ENCODE data around the gene THOC2.

THOC2 gene

GRCh38 chrX:123562342-123563146 lies 170.3 kb downstream of the THOC2 start:
- DNase-seq: no peak

GRCh38 chrX:123561439-123562215 lies 171.2 kb downstream of the THOC2 start:
- DNase-seq: no peak

- no peak for DNase-seq
These were observed 182.0 kb downstream of the THOC2 start for GRCh38 chrX:123550829-123551228.

Measured in stimulated activated CD4-positive, alpha-beta T cell treated with anti-CD3 and anti-CD28 coated beads, Interleukin-4, amount 100 ng/mL, for 4 hours (primary cell).